CD4-positive, alpha-beta T cell (primary cell): ENCODE data around the gene JARID2. TPM values are rescaled to one million over a fixed set of nuclear protein-coding genes. Genes with fewer than 3 reads are reported as not detected.
A peak's percentile ranks its signal among the peaks of the same experiment; 100 is the strongest.

ENCODE experiments used
- ATAC-seq: fragments of 200-7000 bp; cut with Tn5 transposase; one replicate; pipeline ENCODE4 v1.10.0; 2022; ENCODE audit warnings: mild to moderate bottlenecking; ENCODE audit not compliant: poor library complexity
- CTCF ChIA-PET: fragments of 350-600 bp; sonication (Branson Sonifier 250); formaldehyde crosslinking; loops from one replicate; lab custom pipeline; 2021; ENCODE audit warnings: antibody characterized with exemption, inconsistent platforms; lab: Charles Lee
- POLR2A ChIA-PET: fragments of 350-600 bp; sonication (Branson Sonifier 250); formaldehyde crosslinking; loops from one replicate; lab custom pipeline; 2021; ENCODE audit warnings: antibody characterized with exemption, inconsistent platforms; lab: Charles Lee
- DNase-seq, 14 experiments: peaks; one replicate each; pipeline ENCODE4 v3.0.0-alpha.2; 2013 to 2020; ENCODE audit warnings: mixed read lengths in 2 of 14
- H3K27ac ChIP-seq, 2 donors: one replicate each; pipeline versions ENCODE4 v1.5.1 to v1.7.0; 2013; ENCODE audit warnings: low read length in 2 of 2, low read depth in 1 of 2, mild to moderate bottlenecking in 1 of 2
- H3K27me3 ChIP-seq, 2 experiments: 1 replicate in 1 of 2; 2 replicates in 1 of 2; pipeline versions ENCODE4 v1.6.1 to v1.7.0; 2013; ENCODE audit warnings: low read length in 2 of 2, control low read depth in 1 of 2, mild to moderate bottlenecking in 1 of 2, moderate library complexity in 1 of 2; ENCODE audit not compliant: insufficient read depth in 2 of 2, control insufficient read depth in 1 of 2
- H3K36me3 ChIP-seq: one replicate; pipeline ENCODE4 v1.6.1; 2013; ENCODE audit warnings: low read length, control low read depth; ENCODE audit not compliant: insufficient read depth
- H3K4me1 ChIP-seq: one replicate; pipeline ENCODE4 v1.6.1; 2013; ENCODE audit warnings: low read length, control low read depth; ENCODE audit not compliant: insufficient read depth
- H3K4me3 ChIP-seq: one replicate; pipeline ENCODE4 v1.5.1; 2013; ENCODE audit warnings: mild to moderate bottlenecking, low read length, moderate library complexity
- H3K9me3 ChIP-seq, 2 experiments: 1 replicate in 1 of 2; 2 replicates in 1 of 2; pipeline versions ENCODE4 v1.6.1 to v1.7.0; 2013; ENCODE audit warnings: low read length in 2 of 2, mild to moderate bottlenecking in 2 of 2, control low read depth in 1 of 2, moderate library complexity in 1 of 2; ENCODE audit not compliant: control insufficient read depth in 1 of 2, insufficient read depth in 1 of 2
- H3K27ac Mint-ChIP-seq: one replicate; pipeline ENCODE4 v1.8.0; 2020; ENCODE audit warnings: mixed read lengths
- H3K27me3 Mint-ChIP-seq: one replicate; pipeline ENCODE4 v1.8.0; 2021; ENCODE audit warnings: mixed read lengths
- H3K36me3 Mint-ChIP-seq: one replicate; pipeline ENCODE4 v1.8.0; 2021; ENCODE audit warnings: low read depth, mixed read lengths
- H3K4me1 Mint-ChIP-seq: one replicate; pipeline ENCODE4 v1.8.0; 2021; ENCODE audit warnings: low read depth, mixed read lengths
- H3K4me3 Mint-ChIP-seq: one replicate; pipeline ENCODE4 v1.8.0; 2020; ENCODE audit warnings: mild to moderate bottlenecking, mixed read lengths
- H3K9me3 Mint-ChIP-seq: one replicate; pipeline ENCODE4 v1.8.0; 2020; ENCODE audit warnings: mixed read lengths
- CTCF ChIP-seq: fragments of 200-600 bp; IDR thresholded peaks from one replicate; pipeline ENCODE4 v1.8.0; 2022; ENCODE audit warnings: antibody characterized with exemption, mild to moderate bottlenecking
- intact Hi-C, 2 experiments: fragments of 100-400 bp; cut with DNase I in 1 of 2; cut with micrococcal nuclease in 1 of 2; formaldehyde crosslinking; loops; one replicate each; pipeline versions ENCODE4 v1.15.1 to v1.9.0; 2023 to 2025; cut with DNase I, micrococcal nuclease
- total RNA-seq, 174 experiments: library from RNA in 2 of 174; stranded (reverse) in 2 of 174; gene quantifications; one replicate each; pipeline ENCODE4 v1.2.3 and lab custom pipeline; 2021 to 2026

The JARID2 gene
- total RNA-seq, 2 experiments from 2014 or later = 32.0 to 33.0 TPM

- no peaks in the 10 kb centered on the region for H3K9me3 Mint-ChIP-seq
- DNase-seq (no peak), ATAC-seq (no peak)
- H3K4me1 Mint-ChIP-seq = peaks cover 98% of the 10 kb centered on the region
- peaks cover 4% of the 10 kb centered on the region for H3K36me3 Mint-ChIP-seq
- ChIA-PET CTCF (no interaction called here), POLR2A (interaction anchor here (1.2 kb wide), 1 partner anchor 109 kb away, joined by 3 read pairs; no protein-coding TSS in a partner anchor)
- Histone ChIP-seq H3K9me3 (peaks cover 0 to 4% of the 10 kb centered on the region in 2 experiments), H3K36me3 (no peaks in the 10 kb centered on the region), H3K4me1 (peaks cover 64% of the 10 kb centered on the region), H3K27me3 (no peaks in the 10 kb centered on the region), H3K27ac (no peak overlapping the region), H3K4me3 (no peak overlapping the region)
- H3K4me3 Mint-ChIP-seq = no peak overlapping the region
- TF ChIP-seq CTCF = no peak
- no peaks in the 10 kb centered on the region for H3K27me3 Mint-ChIP-seq
- peak overlapping the region; percentile 9 for H3K27ac Mint-ChIP-seq
- intact Hi-C loops = no loop called here
Observed at GRCh38 chr6:15256538-15257271, 10.8 kb downstream of the JARID2 start.

- Histone ChIP-seq H3K9me3 (peaks cover 0 to 4% of the 10 kb centered on the region in 2 experiments), H3K36me3 (no peaks in the 10 kb centered on the region), H3K27ac (no peak overlapping the region), H3K4me3 (no peak overlapping the region), H3K27me3 (no peaks in the 10 kb centered on the region), H3K4me1 (peaks cover 67% of the 10 kb centered on the region)
- intact Hi-C loops = no loop called here
- ChIA-PET CTCF (no interaction called here), POLR2A (no interaction called here)
- DNase-seq (no peak), ATAC-seq (no peak)
- TF ChIP-seq CTCF = no peak
- Mint-ChIP-seq H3K36me3 (peaks cover 4% of the 10 kb centered on the region), H3K4me1 (peaks cover 97% of the 10 kb centered on the region), H3K9me3 (no peaks in the 10 kb centered on the region), H3K27ac (peak overlapping the region; percentile 47), H3K27me3 (no peaks in the 10 kb centered on the region), H3K4me3 (no peak overlapping the region)
Observed at GRCh38 chr6:15257357-15258132, 11.7 kb downstream of the JARID2 start.

GRCh38 chr6:15259766-15260098 is 13.9 kb downstream of the JARID2 start:
- Mint-ChIP-seq H3K4me3 (no peak overlapping the region), H3K4me1 (peaks cover 96% of the 10 kb centered on the region), H3K36me3 (peaks cover 4% of the 10 kb centered on the region), H3K27ac (peak overlapping the region; percentile 6), H3K9me3 (no peaks in the 10 kb centered on the region), H3K27me3 (no peaks in the 10 kb centered on the region)
- H3K9me3 ChIP-seq = peaks cover 0 to 4% of the 10 kb centered on the region in 2 experiments
- peaks cover 66% of the 10 kb centered on the region for H3K4me1 ChIP-seq
- H3K36me3 ChIP-seq = no peaks in the 10 kb centered on the region
- no peaks in the 10 kb centered on the region for H3K27me3 ChIP-seq
- ATAC-seq (no peak), DNase-seq (no peak)
- H3K27ac ChIP-seq = no peak overlapping the region
- intact Hi-C loops = loop anchor here in 1 of 2 experiments (5.0 kb wide), 1 partner anchor 38 kb away; no protein-coding TSS in a partner anchor
- POLR2A ChIA-PET = interaction anchor here (1.0 to 2.6 kb wide), 4 partner anchors 8 to 14 kb away, joined by 3 to 10 read pairs (median 5); partner anchors contain the start of gene JARID2
- TF ChIP-seq CTCF = no peak
- H3K4me3 ChIP-seq = no peak overlapping the region
- CTCF ChIA-PET = no interaction called here
